Measurements from ENCODE around the gene METTL23. TPM values are rescaled to one million over a fixed set of nuclear protein-coding genes. Genes with fewer than 3 reads are reported as not detected.

Gene METTL23
- total and polyA plus RNA-seq, 2 experiments from 2014 or later: 41.6 to 55.9 TPM

DNA sequence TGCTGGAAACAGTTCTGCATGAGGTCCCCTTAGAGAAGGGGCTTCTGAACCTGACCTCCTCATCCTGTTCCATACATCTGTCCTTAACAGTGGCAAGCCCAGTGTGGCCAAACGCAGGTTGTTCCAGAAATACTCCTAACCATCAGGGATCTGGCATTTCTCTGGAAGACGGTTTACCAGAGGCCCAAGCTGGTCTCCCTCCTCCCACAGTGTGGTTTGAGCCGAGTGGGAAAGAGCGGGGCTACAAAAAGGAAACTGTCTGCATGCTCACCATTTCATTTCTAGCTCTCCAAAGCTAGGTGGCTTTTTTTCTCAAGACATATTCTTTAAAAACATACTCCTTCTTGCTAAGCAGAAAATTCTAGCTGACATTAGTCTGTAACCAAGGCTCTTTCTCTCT, 21.8 kb upstream of the METTL23 start:
- Histone ChIP-seq H4K20me1 (replicated peaks; ENCODE audit: insufficient read depth) (peaks cover 10% of the 10 kb centered on the region; the same call in 1 of the 2 replicates), H3K4me3 (no peak overlapping the region), H3K4me2 (no peak overlapping the region), H3F3A (replicated peaks; ENCODE audit: low read depth) (peaks cover 3% of the 10 kb centered on the region; the same call in 1 of the 2 replicates), H3K9me2 (ENCODE audit: insufficient read depth) (no peaks in the 10 kb centered on the region), H3K27ac (ENCODE audit: low read depth) (no peak overlapping the region), H3K27me3 (ENCODE audit: insufficient read depth) (peaks cover 14% of the 10 kb centered on the region), H2AFZ (no peak overlapping the region), H3K4me1 (ENCODE audit: insufficient read depth) (peaks cover 41% of the 10 kb centered on the region), H3K36me3 (ENCODE audit: insufficient read depth) (no peaks in the 10 kb centered on the region), H3K79me2 (replicated peaks; ENCODE audit: insufficient read depth) (peaks cover 31% of the 10 kb centered on the region)
- Mint-ChIP-seq H3K36me3 (ENCODE audit: low read depth) (0 out of 3 replicates have a peak, but pooled peaks cover 2% of the 10 kb centered on the region), H3K9me3 (no peaks in the 10 kb centered on the region; the same call in 2 of the 3 replicates), H3K4me1 (peaks cover 44% of the 10 kb centered on the region), H3K4me3 (no peak overlapping the region), H3K27me3 (ENCODE audit: insufficient read depth, low read depth, poor library complexity) (peaks cover 26% of the 10 kb centered on the region), H3K27ac (no peak overlapping the region)
- TF ChIP-seq EZH2 (IDR thresholded peaks at IDR 0.05; ENCODE audit: low read depth, unreplicated experiment) (no peak), CREB1 (CRISPR knock-in tag; IDR thresholded peaks at IDR 0.05; ENCODE audit: low read depth) (no peak)
- TF ChIP-seq, protein P1, sequence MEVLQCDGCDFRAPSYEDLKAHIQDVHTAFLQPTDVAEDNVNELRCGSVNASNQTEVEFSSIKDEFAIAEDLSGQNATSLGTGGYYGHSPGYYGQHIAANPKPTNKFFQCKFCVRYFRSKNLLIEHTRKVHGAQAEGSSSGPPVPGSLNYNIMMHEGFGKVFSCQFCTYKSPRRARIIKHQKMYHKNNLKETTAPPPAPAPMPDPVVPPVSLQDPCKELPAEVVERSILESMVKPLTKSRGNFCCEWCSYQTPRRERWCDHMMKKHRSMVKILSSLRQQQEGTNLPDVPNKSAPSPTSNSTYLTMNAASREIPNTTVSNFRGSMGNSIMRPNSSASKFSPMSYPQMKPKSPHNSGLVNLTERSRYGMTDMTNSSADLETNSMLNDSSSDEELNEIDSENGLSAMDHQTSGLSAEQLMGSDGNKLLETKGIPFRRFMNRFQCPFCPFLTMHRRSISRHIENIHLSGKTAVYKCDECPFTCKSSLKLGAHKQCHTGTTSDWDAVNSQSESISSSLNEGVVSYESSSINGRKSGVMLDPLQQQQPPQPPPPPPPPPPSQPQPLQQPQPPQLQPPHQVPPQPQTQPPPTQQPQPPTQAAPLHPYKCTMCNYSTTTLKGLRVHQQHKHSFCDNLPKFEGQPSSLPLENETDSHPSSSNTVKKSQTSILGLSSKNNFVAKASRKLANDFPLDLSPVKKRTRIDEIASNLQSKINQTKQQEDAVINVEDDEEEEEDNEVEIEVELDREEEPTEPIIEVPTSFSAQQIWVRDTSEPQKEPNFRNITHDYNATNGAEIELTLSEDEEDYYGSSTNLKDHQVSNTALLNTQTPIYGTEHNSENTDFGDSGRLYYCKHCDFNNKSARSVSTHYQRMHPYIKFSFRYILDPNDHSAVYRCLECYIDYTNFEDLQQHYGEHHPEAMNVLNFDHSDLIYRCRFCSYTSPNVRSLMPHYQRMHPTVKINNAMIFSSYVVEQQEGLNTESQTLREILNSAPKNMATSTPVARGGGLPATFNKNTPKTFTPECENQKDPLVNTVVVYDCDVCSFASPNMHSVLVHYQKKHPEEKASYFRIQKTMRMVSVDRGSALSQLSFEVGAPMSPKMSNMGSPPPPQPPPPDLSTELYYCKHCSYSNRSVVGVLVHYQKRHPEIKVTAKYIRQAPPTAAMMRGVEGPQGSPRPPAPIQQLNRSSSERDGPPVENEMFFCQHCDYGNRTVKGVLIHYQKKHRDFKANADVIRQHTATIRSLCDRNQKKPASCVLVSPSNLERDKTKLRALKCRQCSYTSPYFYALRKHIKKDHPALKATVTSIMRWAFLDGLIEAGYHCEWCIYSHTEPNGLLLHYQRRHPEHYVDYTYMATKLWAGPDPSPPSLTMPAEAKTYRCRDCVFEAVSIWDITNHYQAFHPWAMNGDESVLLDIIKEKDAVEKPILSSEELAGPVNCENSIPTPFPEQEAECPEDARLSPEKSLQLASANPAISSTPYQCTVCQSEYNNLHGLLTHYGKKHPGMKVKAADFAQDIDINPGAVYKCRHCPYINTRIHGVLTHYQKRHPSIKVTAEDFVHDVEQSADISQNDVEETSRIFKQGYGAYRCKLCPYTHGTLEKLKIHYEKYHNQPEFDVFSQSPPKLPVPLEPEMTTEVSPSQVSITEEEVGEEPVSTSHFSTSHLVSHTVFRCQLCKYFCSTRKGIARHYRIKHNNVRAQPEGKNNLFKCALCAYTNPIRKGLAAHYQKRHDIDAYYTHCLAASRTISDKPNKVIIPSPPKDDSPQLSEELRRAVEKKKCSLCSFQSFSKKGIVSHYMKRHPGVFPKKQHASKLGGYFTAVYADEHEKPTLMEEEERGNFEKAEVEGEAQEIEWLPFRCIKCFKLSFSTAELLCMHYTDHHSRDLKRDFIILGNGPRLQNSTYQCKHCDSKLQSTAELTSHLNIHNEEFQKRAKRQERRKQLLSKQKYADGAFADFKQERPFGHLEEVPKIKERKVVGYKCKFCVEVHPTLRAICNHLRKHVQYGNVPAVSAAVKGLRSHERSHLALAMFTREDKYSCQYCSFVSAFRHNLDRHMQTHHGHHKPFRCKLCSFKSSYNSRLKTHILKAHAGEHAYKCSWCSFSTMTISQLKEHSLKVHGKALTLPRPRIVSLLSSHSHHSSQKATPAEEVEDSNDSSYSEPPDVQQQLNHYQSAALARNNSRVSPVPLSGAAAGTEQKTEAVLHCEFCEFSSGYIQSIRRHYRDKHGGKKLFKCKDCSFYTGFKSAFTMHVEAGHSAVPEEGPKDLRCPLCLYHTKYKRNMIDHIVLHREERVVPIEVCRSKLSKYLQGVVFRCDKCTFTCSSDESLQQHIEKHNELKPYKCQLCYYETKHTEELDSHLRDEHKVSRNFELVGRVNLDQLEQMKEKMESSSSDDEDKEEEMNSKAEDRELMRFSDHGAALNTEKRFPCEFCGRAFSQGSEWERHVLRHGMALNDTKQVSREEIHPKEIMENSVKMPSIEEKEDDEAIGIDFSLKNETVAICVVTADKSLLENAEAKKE (CRISPR knock-in tag; IDR thresholded peaks at IDR 0.05): no peak
- TF ChIP-seq, protein P2, sequence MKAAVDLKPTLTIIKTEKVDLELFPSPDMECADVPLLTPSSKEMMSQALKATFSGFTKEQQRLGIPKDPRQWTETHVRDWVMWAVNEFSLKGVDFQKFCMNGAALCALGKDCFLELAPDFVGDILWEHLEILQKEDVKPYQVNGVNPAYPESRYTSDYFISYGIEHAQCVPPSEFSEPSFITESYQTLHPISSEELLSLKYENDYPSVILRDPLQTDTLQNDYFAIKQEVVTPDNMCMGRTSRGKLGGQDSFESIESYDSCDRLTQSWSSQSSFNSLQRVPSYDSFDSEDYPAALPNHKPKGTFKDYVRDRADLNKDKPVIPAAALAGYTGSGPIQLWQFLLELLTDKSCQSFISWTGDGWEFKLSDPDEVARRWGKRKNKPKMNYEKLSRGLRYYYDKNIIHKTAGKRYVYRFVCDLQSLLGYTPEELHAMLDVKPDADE (IDR thresholded peaks at IDR 0.05): no peak
- TF ChIP-seq, protein P3, sequence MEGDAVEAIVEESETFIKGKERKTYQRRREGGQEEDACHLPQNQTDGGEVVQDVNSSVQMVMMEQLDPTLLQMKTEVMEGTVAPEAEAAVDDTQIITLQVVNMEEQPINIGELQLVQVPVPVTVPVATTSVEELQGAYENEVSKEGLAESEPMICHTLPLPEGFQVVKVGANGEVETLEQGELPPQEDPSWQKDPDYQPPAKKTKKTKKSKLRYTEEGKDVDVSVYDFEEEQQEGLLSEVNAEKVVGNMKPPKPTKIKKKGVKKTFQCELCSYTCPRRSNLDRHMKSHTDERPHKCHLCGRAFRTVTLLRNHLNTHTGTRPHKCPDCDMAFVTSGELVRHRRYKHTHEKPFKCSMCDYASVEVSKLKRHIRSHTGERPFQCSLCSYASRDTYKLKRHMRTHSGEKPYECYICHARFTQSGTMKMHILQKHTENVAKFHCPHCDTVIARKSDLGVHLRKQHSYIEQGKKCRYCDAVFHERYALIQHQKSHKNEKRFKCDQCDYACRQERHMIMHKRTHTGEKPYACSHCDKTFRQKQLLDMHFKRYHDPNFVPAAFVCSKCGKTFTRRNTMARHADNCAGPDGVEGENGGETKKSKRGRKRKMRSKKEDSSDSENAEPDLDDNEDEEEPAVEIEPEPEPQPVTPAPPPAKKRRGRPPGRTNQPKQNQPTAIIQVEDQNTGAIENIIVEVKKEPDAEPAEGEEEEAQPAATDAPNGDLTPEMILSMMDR (conservative IDR thresholded peaks at IDR 0.05; ENCODE audit: low read depth in 2 of 2): no peak
- TF ChIP-seq, protein P4, sequence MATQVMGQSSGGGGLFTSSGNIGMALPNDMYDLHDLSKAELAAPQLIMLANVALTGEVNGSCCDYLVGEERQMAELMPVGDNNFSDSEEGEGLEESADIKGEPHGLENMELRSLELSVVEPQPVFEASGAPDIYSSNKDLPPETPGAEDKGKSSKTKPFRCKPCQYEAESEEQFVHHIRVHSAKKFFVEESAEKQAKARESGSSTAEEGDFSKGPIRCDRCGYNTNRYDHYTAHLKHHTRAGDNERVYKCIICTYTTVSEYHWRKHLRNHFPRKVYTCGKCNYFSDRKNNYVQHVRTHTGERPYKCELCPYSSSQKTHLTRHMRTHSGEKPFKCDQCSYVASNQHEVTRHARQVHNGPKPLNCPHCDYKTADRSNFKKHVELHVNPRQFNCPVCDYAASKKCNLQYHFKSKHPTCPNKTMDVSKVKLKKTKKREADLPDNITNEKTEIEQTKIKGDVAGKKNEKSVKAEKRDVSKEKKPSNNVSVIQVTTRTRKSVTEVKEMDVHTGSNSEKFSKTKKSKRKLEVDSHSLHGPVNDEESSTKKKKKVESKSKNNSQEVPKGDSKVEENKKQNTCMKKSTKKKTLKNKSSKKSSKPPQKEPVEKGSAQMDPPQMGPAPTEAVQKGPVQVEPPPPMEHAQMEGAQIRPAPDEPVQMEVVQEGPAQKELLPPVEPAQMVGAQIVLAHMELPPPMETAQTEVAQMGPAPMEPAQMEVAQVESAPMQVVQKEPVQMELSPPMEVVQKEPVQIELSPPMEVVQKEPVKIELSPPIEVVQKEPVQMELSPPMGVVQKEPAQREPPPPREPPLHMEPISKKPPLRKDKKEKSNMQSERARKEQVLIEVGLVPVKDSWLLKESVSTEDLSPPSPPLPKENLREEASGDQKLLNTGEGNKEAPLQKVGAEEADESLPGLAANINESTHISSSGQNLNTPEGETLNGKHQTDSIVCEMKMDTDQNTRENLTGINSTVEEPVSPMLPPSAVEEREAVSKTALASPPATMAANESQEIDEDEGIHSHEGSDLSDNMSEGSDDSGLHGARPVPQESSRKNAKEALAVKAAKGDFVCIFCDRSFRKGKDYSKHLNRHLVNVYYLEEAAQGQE (IDR thresholded peaks at IDR 0.05; ENCODE audit: unreplicated experiment): no peak
- no peak for ATAC-seq
- DNase-seq (ENCODE audit: low spot score): no peak

Measured in GM23338 (cell line).